ENCODE measurements around the gene NWD2. TPM values are rescaled to one million over a fixed set of nuclear protein-coding genes. Genes with fewer than 3 reads are reported as not detected.

The NWD2 gene
- total RNA-seq, 4 donors from 2014 or later, result 0.12 to 0.67 (median 0.15) TPM; not detected in 1

Small RNAs within 50 kb of the gene (small RNA-seq; reads per million reads assigned to genes)
- gene MIR4801, result 0 reads per million in 4 donors

Measured in gastroesophageal sphincter (tissue), 4 donors.